Measurements from ENCODE around the gene PLEK. TPM values are rescaled to one million over a fixed set of nuclear protein-coding genes. Genes with fewer than 3 reads are reported as not detected.
A peak's percentile ranks its signal among the peaks of the same experiment; 100 is the strongest.
"Not testable (repeated sequence)": the region's sequence is repeated elsewhere in the genome, so short reads cannot be mapped to it uniquely, and the experiment has no call there.

PLEK gene
- total RNA-seq, 1 experiment from 2014 or later = not detected

- Histone ChIP-seq H3K4me3 (no peak overlapping the region), H3K27ac (no peak overlapping the region), H3K36me3 (no peaks in the 10 kb centered on the region), H3K27me3 (no peaks in the 10 kb centered on the region), H3K9me3 (replicated peaks) (peaks cover 3% of the 10 kb centered on the region; the same call in 1 of the 2 replicates), H3K4me1 (peaks cover 17% of the 10 kb centered on the region)
- no peak for DNase-seq
Measured at GRCh38 chr2:68341062-68341329, 24.1 kb upstream of the PLEK start.

- DNase-seq = no peak
- Histone ChIP-seq H3K4me1 (peaks cover 21% of the 10 kb centered on the region), H3K9me3 (replicated peaks) (peaks cover 3% of the 10 kb centered on the region; the same call in 1 of the 2 replicates), H3K4me3 (no peak overlapping the region), H3K27me3 (no peaks in the 10 kb centered on the region), H3K36me3 (no peaks in the 10 kb centered on the region), H3K27ac (no peak overlapping the region)
Measured at GRCh38 chr2:68341583-68341982, 23.5 kb upstream of the PLEK start.

DNA sequence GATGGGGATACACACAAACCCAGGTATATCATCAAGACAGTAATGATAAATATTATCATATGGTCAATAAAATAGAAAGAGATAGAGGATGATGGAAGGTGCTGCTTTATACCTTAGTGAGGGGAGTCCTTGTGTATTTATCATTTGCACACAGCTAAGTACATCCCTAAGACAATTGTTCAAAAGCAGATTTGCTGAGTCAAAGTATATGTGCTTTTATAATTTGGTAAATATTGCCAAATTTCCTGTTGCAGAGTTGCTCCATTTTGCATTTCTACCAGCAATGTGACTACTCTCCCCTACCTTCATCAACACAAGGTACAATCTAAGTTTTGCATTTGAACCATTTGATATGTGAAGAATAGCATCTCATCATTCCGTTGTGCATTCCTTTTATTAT is 22.6 kb upstream of the PLEK start:
- Histone ChIP-seq H3K27ac (no peak overlapping the region), H3K36me3 (no peaks in the 10 kb centered on the region), H3K27me3 (no peaks in the 10 kb centered on the region), H3K4me1 (peaks cover 21% of the 10 kb centered on the region), H3K4me3 (no peak overlapping the region), H3K9me3 (replicated peaks) (no peaks in the 10 kb centered on the region)
- DNase-seq = no peak

- Histone ChIP-seq H3K9me3 (replicated peaks) (no peaks in the 10 kb centered on the region), H3K4me3 (no peak overlapping the region), H3K27me3 (no peaks in the 10 kb centered on the region), H3K27ac (no peak overlapping the region), H3K4me1 (peaks cover 21% of the 10 kb centered on the region), H3K36me3 (no peaks in the 10 kb centered on the region)
- peak in 1 of 2 experiments; percentile 25 for DNase-seq
Measured at GRCh38 chr2:68344031-68344430, 21.1 kb upstream of the PLEK start.

GRCh38 chr2:68345129-68345875 is 19.8 kb upstream of the PLEK start:
- no peaks in the 10 kb centered on the region for H3K36me3 ChIP-seq
- H3K9me3 ChIP-seq (replicated peaks) = no peaks in the 10 kb centered on the region
- DNase-seq = peak; percentile 71 to 89
- peaks cover 21% of the 10 kb centered on the region for H3K4me1 ChIP-seq
- peak overlapping the region; percentile 58 for H3K27ac ChIP-seq
- no peak overlapping the region; the same call in 1 of the 2 replicates for H3K4me3 ChIP-seq
- no peaks in the 10 kb centered on the region for H3K27me3 ChIP-seq

DNA sequence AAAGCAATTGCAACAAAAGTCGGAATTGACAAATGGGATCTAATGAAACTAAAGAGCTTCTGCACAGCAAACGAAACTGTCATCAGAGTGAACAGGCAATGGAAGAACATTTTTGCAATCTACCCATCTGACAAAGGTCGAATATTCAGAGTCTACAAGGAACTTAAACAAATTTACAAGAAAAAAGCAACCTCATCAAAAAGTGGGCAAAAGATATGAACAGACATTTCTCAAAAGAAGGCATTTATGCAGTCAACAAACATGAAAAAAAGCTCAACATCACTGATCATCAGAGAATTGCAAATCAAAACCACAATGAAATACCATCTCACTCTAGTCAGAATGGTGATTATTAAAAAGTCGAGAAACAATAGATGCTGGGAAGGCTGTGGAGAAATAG is 16.0 kb upstream of the PLEK start:
- not testable (repeated sequence) for H3K27ac ChIP-seq; H3K27me3 ChIP-seq; DNase-seq; H3K9me3 ChIP-seq (replicated peaks); H3K4me3 ChIP-seq; H3K36me3 ChIP-seq
- peaks cover 19% of the 10 kb centered on the region for H3K4me1 ChIP-seq

DNA sequence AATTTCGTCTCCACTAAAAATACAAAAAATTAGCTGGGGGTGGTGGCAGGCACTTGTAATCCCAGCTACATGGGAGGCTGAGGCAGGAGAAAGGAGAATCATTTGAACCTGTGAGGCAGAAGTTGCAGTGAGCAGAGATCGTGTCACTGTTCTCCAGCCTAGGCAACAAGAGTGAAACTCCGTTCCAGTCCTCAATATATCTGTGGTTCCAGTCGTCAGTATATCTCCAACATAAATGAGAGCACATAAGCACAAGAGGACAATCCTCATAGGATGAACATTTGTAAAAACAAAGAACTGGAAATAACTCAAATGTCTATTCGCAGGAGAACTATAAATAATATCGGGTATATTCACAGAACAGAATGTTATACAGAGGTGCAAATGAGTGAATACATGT is 13.1 kb upstream of the PLEK start:
- no peak overlapping the region for H3K4me3 ChIP-seq
- no peak for DNase-seq
- H3K27ac ChIP-seq = no peak overlapping the region
- peaks cover 3% of the 10 kb centered on the region; the same call in 1 of the 2 replicates for H3K27me3 ChIP-seq
- H3K36me3 ChIP-seq = no peaks in the 10 kb centered on the region
- H3K9me3 ChIP-seq (replicated peaks) = no peaks in the 10 kb centered on the region
- no peaks in the 10 kb centered on the region for H3K4me1 ChIP-seq

- Histone ChIP-seq H3K9me3 (replicated peaks) (no peaks in the 10 kb centered on the region), H3K36me3 (no peaks in the 10 kb centered on the region), H3K4me1 (no peaks in the 10 kb centered on the region), H3K27ac (no peak overlapping the region), H3K27me3 (peaks cover 3% of the 10 kb centered on the region; the same call in 1 of the 2 replicates), H3K4me3 (no peak overlapping the region)
- no peak for DNase-seq
Measured at GRCh38 chr2:68352651-68353391, 12.3 kb upstream of the PLEK start.

GRCh38 chr2:68356599-68357239 is 8.4 kb upstream of the PLEK start:
- peaks cover 3% of the 10 kb centered on the region for H3K27me3 ChIP-seq
- no peaks in the 10 kb centered on the region for H3K9me3 ChIP-seq (replicated peaks)
- H3K4me1 ChIP-seq = no peaks in the 10 kb centered on the region
- H3K27ac ChIP-seq = no peak overlapping the region
- DNase-seq = no peak
- no peaks in the 10 kb centered on the region for H3K36me3 ChIP-seq
- no peak overlapping the region for H3K4me3 ChIP-seq

- no peak overlapping the region for H3K27ac ChIP-seq
- no peaks in the 10 kb centered on the region for H3K9me3 ChIP-seq (replicated peaks)
- H3K27me3 ChIP-seq = peaks cover 3% of the 10 kb centered on the region
- H3K36me3 ChIP-seq = no peaks in the 10 kb centered on the region
- DNase-seq = peak; percentile 45 to 67
- no peaks in the 10 kb centered on the region for H3K4me1 ChIP-seq
- no peak overlapping the region for H3K4me3 ChIP-seq
Measured at GRCh38 chr2:68357605-68358337, 7.3 kb upstream of the PLEK start.

GRCh38 chr2:68359889-68360288 is 5.2 kb upstream of the PLEK start:
- DNase-seq = no peak
- H3K9me3 ChIP-seq (replicated peaks) = no peaks in the 10 kb centered on the region
- H3K4me1 ChIP-seq = no peaks in the 10 kb centered on the region
- H3K4me3 ChIP-seq = no peak overlapping the region
- H3K27ac ChIP-seq = no peak overlapping the region
- no peaks in the 10 kb centered on the region for H3K36me3 ChIP-seq
- no peaks in the 10 kb centered on the region; the same call in none of the 2 replicates for H3K27me3 ChIP-seq

- Histone ChIP-seq H3K36me3 (no peaks in the 10 kb centered on the region), H3K4me1 (no peaks in the 10 kb centered on the region), H3K9me3 (replicated peaks) (no peaks in the 10 kb centered on the region), H3K27me3 (peaks cover 2% of the 10 kb centered on the region), H3K27ac (no peak overlapping the region), H3K4me3 (peak overlapping the region; percentile 22)
- peak; percentile 83 to 92 for DNase-seq
Measured at GRCh38 chr2:68362069-68362468, 3.0 kb upstream of the PLEK start.

- Histone ChIP-seq H3K9me3 (replicated peaks) (no peaks in the 10 kb centered on the region), H3K36me3 (no peaks in the 10 kb centered on the region), H3K4me1 (no peaks in the 10 kb centered on the region), H3K27ac (no peak overlapping the region), H3K27me3 (peaks cover 2% of the 10 kb centered on the region), H3K4me3 (no peak overlapping the region)
- DNase-seq = no peak
Measured at GRCh38 chr2:68362749-68363148, 2.3 kb upstream of the PLEK start.

GRCh38 chr2:68363721-68364120 is 1.4 kb upstream of the PLEK start:
- H3K36me3 ChIP-seq = no peaks in the 10 kb centered on the region
- DNase-seq = no peak
- H3K27me3 ChIP-seq = peaks cover 2% of the 10 kb centered on the region
- H3K27ac ChIP-seq = no peak overlapping the region
- H3K9me3 ChIP-seq (replicated peaks) = no peaks in the 10 kb centered on the region
- no peaks in the 10 kb centered on the region for H3K4me1 ChIP-seq
- H3K4me3 ChIP-seq = no peak overlapping the region

DNA sequence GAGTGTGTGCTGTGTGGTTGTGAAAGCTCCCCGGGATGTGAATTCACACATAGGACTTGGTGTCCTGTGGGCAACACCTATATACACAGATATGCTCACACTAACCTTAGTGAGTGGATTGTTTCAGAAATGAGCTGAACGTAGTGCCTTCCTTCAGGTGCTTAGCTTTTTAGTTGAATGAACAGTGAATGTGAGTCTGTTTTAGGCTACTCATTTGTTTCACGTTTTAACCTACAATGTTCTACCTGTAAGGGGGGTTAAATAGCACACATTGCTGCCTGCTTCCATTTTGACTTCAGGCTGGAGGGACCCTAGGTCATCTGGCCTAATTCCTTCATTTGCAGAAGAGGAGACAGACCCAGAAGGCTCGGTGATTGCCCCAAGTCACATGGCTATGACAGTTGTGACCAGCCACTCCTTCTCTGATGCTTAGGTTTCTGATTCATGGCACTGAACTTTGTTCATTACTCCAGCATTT is 1.0 kb downstream of the PLEK start:
- H3K27me3 ChIP-seq = peaks cover 2% of the 10 kb centered on the region
- no peak overlapping the region for H3K4me3 ChIP-seq
- no peak for DNase-seq
- no peaks in the 10 kb centered on the region for H3K4me1 ChIP-seq
- H3K27ac ChIP-seq = no peak overlapping the region
- H3K9me3 ChIP-seq (replicated peaks) = no peaks in the 10 kb centered on the region
- H3K36me3 ChIP-seq = no peaks in the 10 kb centered on the region
